GM13976 (cell line): Measurements from ENCODE around the gene CHCHD6.

Source experiments
- DNase-seq: peaks from one replicate; pipeline ENCODE4 v3.0.0; 2012; ENCODE audit warnings: low spot score
- in situ Hi-C: fragments of 300-500 bp; cut with MboI; formaldehyde crosslinking; loops from one replicate; pipeline ENCODE4 v1.12.0; 2022; ENCODE audit warnings: low sequenced_read_pairs, mixed read lengths, inconsistent platforms; ENCODE audit not compliant: unreplicated experiment
- TF ChIP-seq, protein P1 (sequence below): IDR thresholded peaks from 2 replicates; pipeline ENCODE4 v1.5.1; 2012; ENCODE audit warnings: borderline replicate concordance, mild to moderate bottlenecking; ENCODE audit not compliant: insufficient read depth; ENCODE audit errors: extremely low read depth, missing control alignments, control extremely low read depth

CHCHD6 gene

DNA sequence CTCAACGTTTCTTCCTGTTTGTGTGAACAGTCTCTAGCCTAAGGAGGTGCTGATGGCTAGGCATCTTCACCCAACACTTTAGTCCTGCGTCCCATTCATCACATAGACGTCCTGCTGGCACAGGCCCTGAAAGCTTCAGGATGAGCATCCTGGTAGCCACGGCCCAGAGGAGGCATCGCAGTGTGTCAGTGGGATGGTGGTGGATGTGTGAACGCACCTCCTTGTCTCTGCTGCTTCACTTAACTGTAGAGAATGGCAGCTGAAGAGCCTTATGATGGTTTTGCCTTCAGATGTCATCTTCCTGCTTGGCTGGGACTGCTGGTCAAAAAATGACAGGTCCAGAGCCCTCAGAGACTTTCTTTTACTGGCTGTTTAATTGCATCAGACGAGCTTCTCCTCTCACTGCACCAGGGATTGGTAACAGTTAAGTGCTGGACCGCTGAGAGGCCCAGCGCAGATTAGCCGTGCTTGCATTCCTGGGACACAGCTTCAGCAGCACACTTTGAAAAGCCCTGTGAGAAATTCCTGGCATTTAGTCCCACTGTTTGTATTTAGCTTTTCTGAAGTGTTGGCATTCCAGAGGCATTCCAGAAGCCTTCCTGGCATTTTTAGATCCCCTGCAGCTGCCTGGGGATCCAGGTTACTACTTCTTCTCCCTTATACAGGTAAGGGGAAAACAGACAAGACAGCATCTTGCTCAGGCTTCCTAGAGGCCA, 146.5 kb downstream of the CHCHD6 start:
- DNase-seq = no peak
- in situ Hi-C loops = no loop called here
- TF ChIP-seq, protein P1, sequence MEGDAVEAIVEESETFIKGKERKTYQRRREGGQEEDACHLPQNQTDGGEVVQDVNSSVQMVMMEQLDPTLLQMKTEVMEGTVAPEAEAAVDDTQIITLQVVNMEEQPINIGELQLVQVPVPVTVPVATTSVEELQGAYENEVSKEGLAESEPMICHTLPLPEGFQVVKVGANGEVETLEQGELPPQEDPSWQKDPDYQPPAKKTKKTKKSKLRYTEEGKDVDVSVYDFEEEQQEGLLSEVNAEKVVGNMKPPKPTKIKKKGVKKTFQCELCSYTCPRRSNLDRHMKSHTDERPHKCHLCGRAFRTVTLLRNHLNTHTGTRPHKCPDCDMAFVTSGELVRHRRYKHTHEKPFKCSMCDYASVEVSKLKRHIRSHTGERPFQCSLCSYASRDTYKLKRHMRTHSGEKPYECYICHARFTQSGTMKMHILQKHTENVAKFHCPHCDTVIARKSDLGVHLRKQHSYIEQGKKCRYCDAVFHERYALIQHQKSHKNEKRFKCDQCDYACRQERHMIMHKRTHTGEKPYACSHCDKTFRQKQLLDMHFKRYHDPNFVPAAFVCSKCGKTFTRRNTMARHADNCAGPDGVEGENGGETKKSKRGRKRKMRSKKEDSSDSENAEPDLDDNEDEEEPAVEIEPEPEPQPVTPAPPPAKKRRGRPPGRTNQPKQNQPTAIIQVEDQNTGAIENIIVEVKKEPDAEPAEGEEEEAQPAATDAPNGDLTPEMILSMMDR = no peak

DNA sequence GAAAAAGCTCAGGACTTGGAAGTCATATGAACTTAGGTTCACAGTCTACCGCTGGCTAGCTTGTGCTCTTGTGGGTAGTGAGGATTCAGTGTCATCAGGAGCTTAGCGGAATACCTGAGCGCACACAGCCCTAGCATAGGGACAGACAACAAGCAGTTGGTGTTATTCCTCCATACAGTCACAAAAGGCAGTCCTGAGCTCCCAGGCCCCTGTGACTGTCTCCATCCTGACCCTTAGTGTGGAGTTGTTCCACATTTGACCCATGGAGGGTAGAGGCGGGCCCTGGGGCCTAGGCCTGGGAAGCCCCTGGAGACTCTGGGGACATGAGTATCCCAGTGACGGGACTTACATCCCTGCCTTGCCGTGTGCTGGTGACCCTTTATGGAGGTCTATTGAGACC, 147.3 kb downstream of the CHCHD6 start:
- in situ Hi-C loops = no loop called here
- DNase-seq = no peak
- TF ChIP-seq, protein P1 = no peak

DNA sequence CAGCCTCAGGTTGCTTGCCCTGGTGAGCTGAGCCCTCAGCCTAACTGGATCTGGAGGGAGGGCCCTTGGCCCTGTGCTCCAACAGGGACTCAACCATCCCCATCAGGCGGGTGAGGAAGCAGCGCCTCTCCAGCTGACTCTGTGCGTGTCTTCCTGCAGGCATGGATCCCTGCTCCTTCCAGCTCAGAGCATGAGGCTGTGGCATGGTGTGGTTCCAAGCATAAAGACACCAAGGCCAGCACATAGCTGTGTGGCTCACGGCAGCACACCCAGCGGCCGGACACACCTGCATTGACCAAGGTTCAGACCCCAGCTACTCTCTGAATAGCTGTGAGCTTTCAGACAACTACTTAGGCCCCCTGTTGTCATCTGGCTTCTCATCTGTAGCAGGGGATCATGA, 147.9 kb downstream of the CHCHD6 start:
- in situ Hi-C loops = no loop called here
- TF ChIP-seq, protein P1 = no peak
- DNase-seq = no peak

DNA sequence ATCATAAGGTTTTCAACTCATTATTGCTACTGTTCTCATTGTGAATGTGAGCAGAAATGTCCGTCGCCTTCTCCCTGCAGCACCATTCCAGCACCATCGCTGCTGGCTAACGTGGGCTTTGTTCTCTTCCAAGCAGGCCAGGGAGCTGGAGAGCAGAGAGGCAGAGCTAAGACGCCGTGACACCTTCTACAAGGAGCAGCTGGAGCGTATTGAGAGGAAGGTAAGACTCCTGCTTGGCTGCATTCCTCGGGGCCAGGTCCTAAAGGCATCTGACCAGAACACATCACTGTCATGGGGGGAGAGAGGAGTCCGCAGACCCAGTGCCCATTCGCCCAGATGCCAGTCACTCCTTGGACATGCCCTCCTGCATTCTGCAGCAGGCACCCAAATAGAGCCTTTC, 148.5 kb downstream of the CHCHD6 start:
- TF ChIP-seq, protein P1 = no peak
- in situ Hi-C loops = no loop called here
- DNase-seq = no peak

DNA sequence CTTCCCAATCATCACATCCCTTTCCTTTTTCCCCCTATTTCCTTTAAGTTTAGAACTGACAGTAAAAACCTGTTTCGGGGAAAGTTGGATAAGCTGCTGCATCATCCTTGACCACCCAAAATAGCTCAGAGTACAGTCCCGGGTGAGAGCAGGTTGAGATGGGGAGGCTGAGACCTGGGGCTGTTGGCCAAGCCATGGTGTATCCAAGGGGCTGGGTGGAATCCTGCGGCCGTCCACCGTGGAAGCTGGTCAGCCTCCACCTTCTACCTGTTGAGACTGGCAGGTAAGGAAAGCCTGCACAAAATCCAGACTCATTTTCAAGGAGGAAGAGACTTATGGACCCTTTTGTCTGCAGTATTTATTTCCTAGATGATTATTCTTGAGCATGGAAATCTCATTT, 150.6 kb downstream of the CHCHD6 start:
- in situ Hi-C loops = no loop called here

DNA sequence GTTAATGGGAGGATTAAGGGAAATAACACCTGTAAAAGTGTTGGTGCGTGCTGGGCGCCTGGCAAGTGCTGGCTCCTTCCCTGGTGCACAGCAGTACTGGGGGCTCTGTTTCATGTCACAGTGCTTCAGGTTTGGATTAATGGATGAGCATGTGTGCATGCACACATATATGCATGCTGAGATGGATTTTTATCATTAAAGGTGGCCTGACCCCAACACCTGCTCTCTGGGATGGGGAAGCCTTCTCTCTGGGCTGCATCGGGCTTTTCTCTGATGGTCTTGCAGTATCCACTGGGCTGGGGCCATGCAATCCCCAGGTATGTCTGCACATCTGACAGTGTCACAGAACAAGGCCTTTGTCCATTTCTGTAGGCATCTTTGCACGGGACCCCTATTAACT, 151.3 kb downstream of the CHCHD6 start:
- TF ChIP-seq, protein P1 = no peak
- no peak for DNase-seq
- in situ Hi-C loops = no loop called here

More for the DNA sequence above, 150.6 kb downstream of the CHCHD6 start:
- TF ChIP-seq, protein P1 = no peak
- DNase-seq = no peak
